HepG2 (cell line): ENCODE measurements around the gene CRTAC1. TPM values are rescaled to one million over a fixed set of nuclear protein-coding genes. Genes with fewer than 3 reads are reported as not detected.

Experiments used
- ATAC-seq: fragments of 200-7000 bp; cut with Tn5 transposase; 3 replicates; pipeline ENCODE4 v1.9.1; 2020; ENCODE audit warnings: mild to moderate bottlenecking, moderate library complexity
- BruUV-seq: library from RNA; stranded (reverse); fragments of 400-500 nt; replicated peaks from 2 replicates; lab custom pipeline; 2021; lab: Mats Ljungman, UMichigan
- CTCF ChIA-PET: fragments of 300-600 bp; formaldehyde crosslinking; extraction: SDS; loops from one replicate; lab custom pipeline; 2021; ENCODE audit warnings: low total read pairs, inconsistent platforms, low intra/inter-chr PET ratio; lab: Yijun Ruan, JAX
- POLR2A ChIA-PET: fragments of 350-600 bp; sonication (Branson Sonifier 250); formaldehyde crosslinking; loops from one replicate; lab custom pipeline; 2020; ENCODE audit warnings: antibody characterized with exemption, inconsistent platforms; lab: Yijun Ruan, JAX
- DNase-seq: peaks from one replicate; pipeline ENCODE4 v3.0.0-alpha.2; 2015; ENCODE audit warnings: low spot score
- FAIRE-seq: peaks from 3 replicates; lab custom pipeline; 2011; peaks lifted over from hg19 to GRCh38; lab: Jason Lieb, UNC
- H2AFZ ChIP-seq: one replicate; pipeline ENCODE4 v1.6.1; 2011; ENCODE audit warnings: low read length, inconsistent platforms
- H3K27ac ChIP-seq: fragments of 300-600 bp; 3 replicates; pipeline ENCODE4 v1.8.0; 2011; ENCODE audit warnings: mixed run types, mild to moderate bottlenecking, mixed read lengths, low read length, inconsistent platforms; ENCODE audit not compliant: insufficient read depth; ENCODE audit errors: extremely low read length
- H3K27me3 ChIP-seq, 2 experiments: fragments of 200-600 bp in 1 of 2; 2 replicates in 1 of 2; 3 replicates in 1 of 2; pipeline versions ENCODE4 v1.6.0 to v1.8.0; 2011; ENCODE audit warnings: low read length in 2 of 2, mild to moderate bottlenecking in 2 of 2, moderate library complexity in 2 of 2, inconsistent platforms in 1 of 2; ENCODE audit not compliant: insufficient read depth in 2 of 2, control insufficient read depth in 1 of 2
- H3K36me3 ChIP-seq, 2 experiments: fragments of 200-600 bp in 1 of 2; replicated peaks in 1 of 2; 2 replicates in 1 of 2; 3 replicates in 1 of 2; pipeline versions ENCODE4 v1.5.1 to v1.8.0; 2011; ENCODE audit warnings: low read length in 2 of 2, inconsistent platforms in 1 of 2; ENCODE audit not compliant: insufficient read depth in 2 of 2, control insufficient read depth in 1 of 2
- H3K4me1 ChIP-seq: 2 replicates; pipeline ENCODE4 v1.5.1; 2012; ENCODE audit warnings: low read length, inconsistent platforms; ENCODE audit not compliant: insufficient read depth
- H3K4me2 ChIP-seq: 2 replicates; pipeline ENCODE4 v1.6.0; 2011; ENCODE audit warnings: low read depth, low read length, inconsistent platforms
- H3K4me3 ChIP-seq, 3 experiments: fragments of 200-600 bp in 1 of 3; sonication (generic), shearing (Covaris generic) in 1 of 3; replicated peaks in 1 of 3; 2 replicates each; pipeline ENCODE4 v1.5.1; 2011 to 2016; ENCODE audit warnings: low read length in 3 of 3, inconsistent platforms in 2 of 3, low read depth in 2 of 3, mild to moderate bottlenecking in 2 of 3, control low read depth in 1 of 3, mixed read lengths in 1 of 3; ENCODE audit not compliant: insufficient read depth in 1 of 3
- H3K79me2 ChIP-seq: one replicate; pipeline ENCODE4 v1.6.1; 2011; ENCODE audit warnings: low read length, inconsistent platforms; ENCODE audit not compliant: insufficient read depth
- H3K9ac ChIP-seq: 2 replicates; pipeline ENCODE4 v1.6.0; 2011; ENCODE audit warnings: mild to moderate bottlenecking, low read depth, low read length, inconsistent platforms; ENCODE audit not compliant: insufficient read depth
- H3K9me3 ChIP-seq: 2 replicates; pipeline ENCODE4 v1.5.1; 2012; ENCODE audit warnings: mild to moderate bottlenecking, low read length
- H4K20me1 ChIP-seq: 2 replicates; pipeline ENCODE4 v1.6.0; 2011; ENCODE audit warnings: inconsistent platforms, mild to moderate bottlenecking, low read length, moderate library complexity; ENCODE audit not compliant: insufficient read depth
- BHLHE40 ChIP-seq: IDR thresholded peaks from 2 replicates; pipeline ENCODE4 v1.6.1; 2011; ENCODE audit warnings: low read length, improper control_type of control experiment
- FOXA3 ChIP-seq: IDR thresholded peaks from 2 replicates; pipeline ENCODE4 v1.6.1; 2016; ENCODE audit warnings: missing genetic modification reagents, missing compliant biosample characterization
- FOXK1 ChIP-seq: sonication (generic); formaldehyde crosslinking; IDR thresholded peaks from 2 replicates; pipeline ENCODE4 v1.4.0; 2020; ENCODE audit warnings: low read depth, missing genetic modification reagents, borderline replicate concordance
- HMGA1 ChIP-seq: sonication (generic); formaldehyde crosslinking; conservative IDR thresholded peaks from 2 replicates; pipeline ENCODE4 v1.4.0; 2020; ENCODE audit warnings: missing genetic modification reagents
- PHF21A ChIP-seq: sonication (generic); formaldehyde crosslinking; IDR thresholded peaks from 2 replicates; pipeline ENCODE4 v1.5.0; 2020; ENCODE audit warnings: mild to moderate bottlenecking, missing genetic modification reagents
- REL ChIP-seq: sonication (generic); formaldehyde crosslinking; conservative IDR thresholded peaks from 2 replicates; pipeline ENCODE4 v1.8.0; 2022; ENCODE audit warnings: mild to moderate bottlenecking, missing genetic modification reagents, moderate library complexity
- ZC3H13 ChIP-seq: sonication (generic); formaldehyde crosslinking; IDR thresholded peaks from 2 replicates; pipeline ENCODE4 v1.8.1; 2023; ENCODE audit warnings: mild to moderate bottlenecking, missing genetic modification reagents, moderate library complexity
- ZNF138 ChIP-seq: sonication (generic); formaldehyde crosslinking; IDR thresholded peaks from 2 replicates; pipeline ENCODE4 v1.5.0; 2020; ENCODE audit warnings: mild to moderate bottlenecking, low read depth, missing genetic modification reagents
- ZNF234 ChIP-seq: sonication (generic); formaldehyde crosslinking; conservative IDR thresholded peaks from 2 replicates; pipeline ENCODE4 v1.5.1; 2020; ENCODE audit warnings: mild to moderate bottlenecking, missing genetic modification reagents
- ZSCAN30 ChIP-seq: sonication (generic); formaldehyde crosslinking; IDR thresholded peaks from 2 replicates; pipeline ENCODE4 v1.5.0; 2020; ENCODE audit warnings: mild to moderate bottlenecking, missing genetic modification reagents
- WGBS: methylation state at CpG from one replicate; pipeline ENCODE4 v1.1.6; 2017; ENCODE audit warnings: low lambda C conversion rate; 5-methylcytosine and 5-hydroxymethylcytosine counted together
- in situ Hi-C: cut with HindIII; loops from 2 replicates; pipeline ENCODE4 v1.10.0; 2017; ENCODE audit warnings: low pct_unique_long_range_greater_than_20kb; ENCODE audit not compliant: extremely low pct_ligation_motif_present
- intact Hi-C: fragments of 100-400 bp; cut with micrococcal nuclease; formaldehyde crosslinking; loops from one replicate; pipeline ENCODE4 v1.10.0; 2022; ENCODE audit not compliant: unreplicated experiment
- polyA plus RNA-seq, 8 experiments: library from polyadenylated mRNA; depleted of rRNA in 3 of 8; stranded (reverse) in 7 of 8; unstranded in 1 of 8; fragments of >200 nt; fragmentation: Illumina TruSeq in 4 of 8; extraction: Trizol in 4 of 8; gene quantifications; 2 replicates each; pipeline versions ENCODE4 v1.2.1 to v1.2.3, GENCODE V29; 2011 to 2016; ENCODE audit warnings: low read depth in 4 of 8, missing spikeins in 1 of 8, mixed read lengths in 1 of 8; ENCODE audit not compliant: insufficient read depth in 1 of 8
- total RNA-seq, 5 experiments: library from RNA; depleted of rRNA; stranded (reverse); fragments of >200 nt; fragmentation: Illumina TruSeq; extraction: Trizol; gene quantifications; 2 replicates each; pipeline ENCODE4 v1.2.3, GENCODE V29; 2016; ENCODE audit warnings: low read depth in 1 of 5
- TF ChIP-seq, protein P1 (sequence below): IDR thresholded peaks from 2 replicates; pipeline ENCODE4 v1.6.1; 2016; ENCODE audit warnings: low read depth
- TF ChIP-seq, protein P2 (sequence below): IDR thresholded peaks from 2 replicates; pipeline ENCODE4 v1.6.1; 2016; ENCODE audit warnings: missing genetic modification reagents, missing compliant biosample characterization

Gene CRTAC1
- total and polyA plus RNA-seq, 2 of the 13 experiments (the other 11 are each of a cell fraction or from before 2014, with no cell fraction given), result not detected

DNA sequence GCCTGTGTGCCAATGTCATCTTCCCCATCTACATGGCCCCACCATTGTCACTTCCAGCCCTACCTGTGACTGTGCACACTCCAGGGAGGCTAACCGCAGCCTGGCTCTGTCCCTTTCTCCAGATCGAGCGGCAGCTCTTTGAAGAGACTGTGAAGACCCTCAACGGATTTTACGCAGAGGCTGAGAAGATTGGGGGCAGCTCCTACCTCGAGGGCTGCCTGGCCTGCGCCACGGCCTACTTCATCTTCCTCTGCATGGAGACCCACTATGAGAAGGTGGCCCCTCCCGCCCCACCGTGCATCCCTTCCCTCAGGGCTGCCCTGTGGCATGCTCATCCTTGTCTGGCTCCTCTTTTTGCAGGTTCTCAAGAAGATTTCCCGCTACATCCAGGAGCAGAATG lies 166.6 kb downstream of the CRTAC1 start:
- H3K9me3 ChIP-seq, result no peaks in the 10 kb centered on the region
- no peak for FAIRE-seq
- H3K79me2 ChIP-seq, result no peaks in the 10 kb centered on the region
- H3K9ac ChIP-seq, result no peak overlapping the region
- CTCF ChIA-PET, result no interaction called here
- peaks cover 13% of the 10 kb centered on the region for H3K4me1 ChIP-seq
- H3K4me2 ChIP-seq, result no peak overlapping the region
- DNase-seq, result no peak
- POLR2A ChIA-PET, result no interaction called here
- TF ChIP-seq FOXK1 (CRISPR knock-in tag) (no peak), REL (CRISPR knock-in tag) (no peak), ZNF234 (CRISPR knock-in tag) (no peak), ZNF138 (CRISPR knock-in tag) (no peak), BHLHE40 (no peak), HMGA1 (CRISPR knock-in tag) (no peak), ZC3H13 (no peak), ZSCAN30 (CRISPR knock-in tag) (no peak), FOXA3 (CRISPR knock-in tag) (no peak), PHF21A (CRISPR knock-in tag) (no peak)
- TF ChIP-seq, protein P1, sequence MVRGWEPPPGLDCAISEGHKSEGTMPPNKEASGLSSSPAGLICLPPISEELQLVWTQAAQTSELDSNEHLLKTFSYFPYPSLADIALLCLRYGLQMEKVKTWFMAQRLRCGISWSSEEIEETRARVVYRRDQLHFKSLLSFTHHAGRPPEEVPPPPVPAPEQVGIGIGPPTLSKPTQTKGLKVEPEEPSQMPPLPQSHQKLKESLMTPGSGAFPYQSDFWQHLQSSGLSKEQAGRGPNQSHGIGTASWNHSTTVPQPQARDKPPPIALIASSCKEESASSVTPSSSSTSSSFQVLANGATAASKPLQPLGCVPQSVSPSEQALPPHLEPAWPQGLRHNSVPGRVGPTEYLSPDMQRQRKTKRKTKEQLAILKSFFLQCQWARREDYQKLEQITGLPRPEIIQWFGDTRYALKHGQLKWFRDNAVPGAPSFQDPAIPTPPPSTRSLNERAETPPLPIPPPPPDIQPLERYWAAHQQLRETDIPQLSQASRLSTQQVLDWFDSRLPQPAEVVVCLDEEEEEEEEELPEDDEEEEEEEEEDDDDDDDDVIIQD (CRISPR knock-in tag), result no peak
- TF ChIP-seq, protein P2, sequence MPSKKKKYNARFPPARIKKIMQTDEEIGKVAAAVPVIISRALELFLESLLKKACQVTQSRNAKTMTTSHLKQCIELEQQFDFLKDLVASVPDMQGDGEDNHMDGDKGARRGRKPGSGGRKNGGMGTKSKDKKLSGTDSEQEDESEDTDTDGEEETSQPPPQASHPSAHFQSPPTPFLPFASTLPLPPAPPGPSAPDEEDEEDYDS (CRISPR knock-in tag), result no peak
- H3K4me3 ChIP-seq, result no peak overlapping the region
- H3K36me3 ChIP-seq, result no peaks in the 10 kb centered on the region
- no peak overlapping the region for H2AFZ ChIP-seq
- no peak overlapping the region for H3K27ac ChIP-seq
- peaks cover 14 to 72% of the 10 kb centered on the region in 2 experiments for H3K27me3 ChIP-seq
- no TSS peak for BruUV-seq
- in situ Hi-C loops, result no loop called here
- ATAC-seq, result no peak
- 0 out of 2 replicates have a peak, but pooled peaks cover 4% of the 10 kb centered on the region for H4K20me1 ChIP-seq
- intact Hi-C loops, result no loop called here
- 40% methylated on average over 6 of the region's 11 CpGs for WGBS
